ENCODE data around the gene CACFD1.

The CACFD1 gene

GRCh38 chr9:133459476-133460404 lies at the start of gene CACFD1:
CACFD1 (plus strand) TSS chr9:133459978; CDS start chr9:133460067, 89 bp downstream.
- peak; percentile 95 for DNase-seq

GRCh38 chr9:133415170-133415569 lies 44.6 kb upstream of the CACFD1 start:
- DNase-seq: no peak

GRCh38 chr9:133417541-133418461 lies 42.0 kb upstream of the CACFD1 start, which contains the start of gene REXO4:
REXO4 (minus strand) TSS chr9:133418010; CDS start chr9:133417844, 166 bp downstream.
- DNase-seq: peak; percentile 91

- no peak for DNase-seq
These were observed 40.8 kb upstream of the CACFD1 start for GRCh38 chr9:133419005-133419404.

GRCh38 chr9:133420392-133420827 lies 39.4 kb upstream of the CACFD1 start:
- DNase-seq: no peak

- no peak for DNase-seq
These were observed 37.9 kb upstream of the CACFD1 start, which contains the start of gene ADAMTS13 for GRCh38 chr9:133421615-133422542. ADAMTS13 (plus strand) TSS chr9:133422367; CDS start chr9:133422444, 77 bp downstream.

GRCh38 chr9:133423216-133423615 lies 36.6 kb upstream of the CACFD1 start:
- DNase-seq: no peak

- DNase-seq: no peak
These were observed 35.6 kb upstream of the CACFD1 start for GRCh38 chr9:133424187-133424586.

GRCh38 chr9:133425049-133425632 lies 34.6 kb upstream of the CACFD1 start:
- DNase-seq: no peak

GRCh38 chr9:133426011-133426410 lies 33.8 kb upstream of the CACFD1 start:
- no peak for DNase-seq

GRCh38 chr9:133427658-133428348 lies 32.0 kb upstream of the CACFD1 start:
- DNase-seq: no peak

- DNase-seq: peak; percentile 46
These were observed 31.1 kb upstream of the CACFD1 start for GRCh38 chr9:133428617-133429101.

- DNase-seq: no peak
These were observed 30.6 kb upstream of the CACFD1 start for GRCh38 chr9:133429214-133429613.

- DNase-seq: peak; percentile 54
These were observed 30.1 kb upstream of the CACFD1 start for GRCh38 chr9:133429641-133430161.

GRCh38 chr9:133430244-133430643 lies 29.5 kb upstream of the CACFD1 start:
- no peak for DNase-seq

GRCh38 chr9:133433351-133433843 lies 26.4 kb upstream of the CACFD1 start:
- DNase-seq: no peak

- no peak for DNase-seq
These were observed 23.1 kb upstream of the CACFD1 start for GRCh38 chr9:133436681-133437080.

GRCh38 chr9:133437753-133438531 lies 21.8 kb upstream of the CACFD1 start:
- DNase-seq: no peak

GRCh38 chr9:133439337-133439736 lies 20.4 kb upstream of the CACFD1 start:
- no peak for DNase-seq
